ENCODE data around the gene NEDD8.

The NEDD8 gene

DNA sequence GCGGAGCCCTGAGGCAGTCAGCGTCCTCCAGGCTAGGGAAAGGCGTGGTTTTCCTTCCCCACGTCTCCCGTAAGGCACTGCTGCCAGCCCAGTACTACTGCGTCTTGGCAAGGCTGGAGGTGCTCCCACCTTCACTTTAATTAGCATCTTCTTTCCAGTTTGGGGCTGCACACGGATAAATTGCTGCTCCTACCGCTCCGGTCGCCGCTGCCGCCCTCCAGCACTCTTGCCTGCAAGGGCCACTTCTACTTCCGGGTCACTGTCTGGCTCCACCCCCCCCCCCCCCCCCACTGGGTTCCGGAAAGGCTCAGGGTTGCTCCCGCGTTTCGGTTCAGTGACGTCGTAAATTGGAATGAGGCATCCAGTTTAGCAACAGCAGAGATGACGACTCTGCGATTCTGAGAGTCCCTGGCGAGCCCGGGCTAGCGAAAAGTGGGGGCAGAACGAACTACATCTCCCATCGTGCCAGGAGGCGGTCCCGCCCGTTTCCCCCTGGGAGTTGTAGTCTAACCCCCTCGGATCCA lies at the start of gene NEDD8:
TSS of gene NEDD8 (minus strand) at position 247 of the 524 bp plus-strand sequence. CDS start at position 147, 100 bp downstream.
- H2AFZ ChIP-seq (ENCODE audit: low read depth, low read length): peak within 1 kb of the TSS; percentile 80
- H3K27me3 ChIP-seq (ENCODE audit: insufficient read depth, low read length, poor library complexity): no peaks in the 10 kb centered on the region
- peak within 1 kb of the TSS; percentile 67 for H3K9ac ChIP-seq (ENCODE audit: low read depth, low read length)
- no peaks in the 10 kb centered on the region for H3K9me3 ChIP-seq (ENCODE audit: insufficient read depth, low read length, severe bottlenecking)
- peaks cover 42% of the 10 kb centered on the region for H3K4me1 ChIP-seq (ENCODE audit: insufficient read depth, low read length)
- peak within 1 kb of the TSS; percentile 99 for H3K4me2 ChIP-seq (ENCODE audit: insufficient read depth, low read length)
- peak; percentile 93 for DNase-seq
- H3K79me2 ChIP-seq (ENCODE audit: insufficient read depth, low read length): peaks cover 76% of the 10 kb centered on the region
- peaks cover 47% of the 10 kb centered on the region for H3K36me3 ChIP-seq (ENCODE audit: insufficient read depth, low read length)
- peak; percentile 88 for ATAC-seq (ENCODE audit: insufficient read depth, low read depth)
- no peak for TF ChIP-seq EZH2 (IDR thresholded peaks at IDR 0.05; ENCODE audit: borderline replicate concordance, low read depth, low read length, severe bottlenecking)
- H4K20me1 ChIP-seq (ENCODE audit: insufficient read depth, low read length): peaks cover 4% of the 10 kb centered on the region; the same call in 1 of the 2 replicates
- peak within 1 kb of the TSS; percentile 89 for H3K27ac ChIP-seq (ENCODE audit: low read length)
- peak within 1 kb of the TSS; percentile 52 to 75 for H3K4me3 ChIP-seq (ENCODE audit: low read depth in 1 of 2, low read length in 2 of 2)

DNA sequence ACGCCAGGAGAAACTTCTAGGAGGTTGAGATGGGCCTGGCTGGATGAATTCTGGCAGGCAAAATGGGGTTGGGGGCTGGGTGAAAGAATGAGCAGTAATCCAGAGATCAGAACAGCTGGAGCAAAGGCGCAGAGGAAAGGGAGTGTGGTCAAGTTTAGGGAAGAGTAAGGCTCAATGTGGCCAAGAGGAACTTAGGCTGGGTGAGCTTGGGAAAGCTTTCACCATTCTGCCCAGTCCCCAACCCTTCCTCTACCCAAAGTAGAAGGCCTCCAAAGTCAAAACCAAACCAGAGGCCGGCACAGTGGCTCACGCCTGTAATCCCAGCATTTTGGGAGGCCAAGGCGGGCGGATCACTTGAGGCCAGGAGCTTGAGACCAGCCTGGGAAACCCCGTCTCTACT lies 49.5 kb upstream of the NEDD8 start:
- Histone ChIP-seq H3K4me2 (ENCODE audit: insufficient read depth, low read length) (no peak overlapping the region), H3K4me3 (ENCODE audit: low read depth in 1 of 2, low read length in 2 of 2) (no peak overlapping the region), H3K27me3 (ENCODE audit: insufficient read depth, low read length, poor library complexity) (no peaks in the 10 kb centered on the region), H3K9ac (ENCODE audit: low read depth, low read length) (no peak overlapping the region), H3K79me2 (ENCODE audit: insufficient read depth, low read length) (no peaks in the 10 kb centered on the region), H3K4me1 (ENCODE audit: insufficient read depth, low read length) (no peaks in the 10 kb centered on the region), H4K20me1 (ENCODE audit: insufficient read depth, low read length) (no peaks in the 10 kb centered on the region), H2AFZ (ENCODE audit: low read depth, low read length) (no peak overlapping the region), H3K9me3 (ENCODE audit: insufficient read depth, low read length, severe bottlenecking) (no peaks in the 10 kb centered on the region), H3K27ac (ENCODE audit: low read length) (no peak overlapping the region), H3K36me3 (ENCODE audit: insufficient read depth, low read length) (no peaks in the 10 kb centered on the region)
- no peak for TF ChIP-seq EZH2 (IDR thresholded peaks at IDR 0.05; ENCODE audit: borderline replicate concordance, low read depth, low read length, severe bottlenecking)
- TF ChIP-seq, protein P1, sequence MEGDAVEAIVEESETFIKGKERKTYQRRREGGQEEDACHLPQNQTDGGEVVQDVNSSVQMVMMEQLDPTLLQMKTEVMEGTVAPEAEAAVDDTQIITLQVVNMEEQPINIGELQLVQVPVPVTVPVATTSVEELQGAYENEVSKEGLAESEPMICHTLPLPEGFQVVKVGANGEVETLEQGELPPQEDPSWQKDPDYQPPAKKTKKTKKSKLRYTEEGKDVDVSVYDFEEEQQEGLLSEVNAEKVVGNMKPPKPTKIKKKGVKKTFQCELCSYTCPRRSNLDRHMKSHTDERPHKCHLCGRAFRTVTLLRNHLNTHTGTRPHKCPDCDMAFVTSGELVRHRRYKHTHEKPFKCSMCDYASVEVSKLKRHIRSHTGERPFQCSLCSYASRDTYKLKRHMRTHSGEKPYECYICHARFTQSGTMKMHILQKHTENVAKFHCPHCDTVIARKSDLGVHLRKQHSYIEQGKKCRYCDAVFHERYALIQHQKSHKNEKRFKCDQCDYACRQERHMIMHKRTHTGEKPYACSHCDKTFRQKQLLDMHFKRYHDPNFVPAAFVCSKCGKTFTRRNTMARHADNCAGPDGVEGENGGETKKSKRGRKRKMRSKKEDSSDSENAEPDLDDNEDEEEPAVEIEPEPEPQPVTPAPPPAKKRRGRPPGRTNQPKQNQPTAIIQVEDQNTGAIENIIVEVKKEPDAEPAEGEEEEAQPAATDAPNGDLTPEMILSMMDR (IDR thresholded peaks at IDR 0.05; ENCODE audit: borderline replicate concordance, extremely low read depth, low read length, poor library complexity, severe bottlenecking): no peak
- no peak for DNase-seq
- no peak for ATAC-seq (ENCODE audit: insufficient read depth, low read depth)

DNA sequence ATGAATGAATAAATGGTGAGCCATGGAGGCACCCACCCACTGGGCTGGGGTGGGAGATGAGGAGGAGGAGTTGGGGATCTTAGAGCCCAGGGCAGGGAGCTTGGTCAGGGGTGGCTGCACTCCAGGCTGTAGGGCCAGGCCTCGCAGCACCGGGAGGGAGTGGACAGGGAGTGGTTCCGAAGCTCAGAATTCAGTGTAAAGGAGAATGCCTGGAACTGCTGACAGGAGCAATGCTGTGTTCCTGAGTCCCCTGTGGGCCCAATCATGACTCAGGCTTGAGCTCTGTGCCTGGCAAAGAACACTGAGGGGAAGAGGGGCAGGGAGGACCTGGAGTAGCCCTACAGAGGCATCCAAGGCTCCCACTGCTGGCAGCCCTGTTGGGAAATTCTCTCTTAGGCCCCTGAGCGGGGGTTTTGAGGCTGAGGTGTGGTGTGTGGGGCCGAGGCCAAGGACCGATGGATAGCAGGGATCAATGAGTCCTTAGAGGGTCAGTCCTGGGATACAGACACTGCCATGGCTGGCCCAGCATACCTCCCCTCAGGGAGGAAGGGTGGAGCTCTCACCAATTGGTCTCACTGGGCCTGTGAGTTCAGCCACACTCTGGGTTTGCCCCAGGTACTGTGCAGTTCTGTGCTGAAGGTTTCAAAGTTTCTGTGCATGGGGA lies 48.8 kb upstream of the NEDD8 start:
- Histone ChIP-seq H3K4me3 (ENCODE audit: low read depth in 1 of 2, low read length in 2 of 2) (no peak overlapping the region), H3K79me2 (ENCODE audit: insufficient read depth, low read length) (no peaks in the 10 kb centered on the region), H3K9me3 (ENCODE audit: insufficient read depth, low read length, severe bottlenecking) (no peaks in the 10 kb centered on the region), H4K20me1 (ENCODE audit: insufficient read depth, low read length) (no peaks in the 10 kb centered on the region), H2AFZ (ENCODE audit: low read depth, low read length) (no peak overlapping the region), H3K36me3 (ENCODE audit: insufficient read depth, low read length) (no peaks in the 10 kb centered on the region), H3K27me3 (ENCODE audit: insufficient read depth, low read length, poor library complexity) (no peaks in the 10 kb centered on the region), H3K4me2 (ENCODE audit: insufficient read depth, low read length) (no peak overlapping the region), H3K27ac (ENCODE audit: low read length) (no peak overlapping the region), H3K4me1 (ENCODE audit: insufficient read depth, low read length) (no peaks in the 10 kb centered on the region), H3K9ac (ENCODE audit: low read depth, low read length) (no peak overlapping the region)
- DNase-seq: no peak
- TF ChIP-seq, protein P1 (IDR thresholded peaks at IDR 0.05; ENCODE audit: borderline replicate concordance, extremely low read depth, low read length, poor library complexity, severe bottlenecking): no peak
- no peak for TF ChIP-seq EZH2 (IDR thresholded peaks at IDR 0.05; ENCODE audit: borderline replicate concordance, low read depth, low read length, severe bottlenecking)
- ATAC-seq (ENCODE audit: insufficient read depth, low read depth): no peak
